Jurkat, Clone E6-1 (cell line): ENCODE results near the gene TMEM123.
"Not testable (repeated sequence)": the region's sequence is repeated elsewhere in the genome, so short reads cannot be mapped to it uniquely, and the experiment has no call there.

Source experiments
- DNase-seq: peaks from one replicate; pipeline ENCODE4 v3.0.0-alpha.2; 2011; ENCODE audit warnings: low read depth, low spot score
- H3K4me3 ChIP-seq: 2 replicates; pipeline ENCODE4 v1.5.1; 2011; ENCODE audit warnings: mild to moderate bottlenecking, low read length, control low read depth, moderate library complexity

The TMEM123 gene

DNA sequence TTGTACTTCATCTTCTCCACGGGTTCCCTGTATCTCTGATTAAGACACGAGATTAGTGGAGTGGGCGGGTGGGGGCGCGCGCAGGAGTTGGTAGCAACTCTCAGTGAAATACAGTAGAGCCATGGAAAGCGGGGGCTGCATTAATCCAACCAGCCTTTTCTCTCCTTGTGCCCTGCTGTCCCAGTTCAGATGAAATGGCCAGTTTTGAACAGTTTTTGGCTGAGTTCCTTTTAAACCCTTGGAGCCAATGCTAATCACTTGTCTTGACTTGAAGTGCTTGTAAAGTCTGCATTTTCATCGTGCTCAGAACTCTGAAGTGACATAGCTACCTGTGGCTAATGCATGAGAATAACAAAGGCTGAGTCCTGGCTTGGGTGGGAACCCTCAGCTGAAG is 734 bp upstream of the TMEM123 start:
- peak overlapping the region; percentile 84 for H3K4me3 ChIP-seq
- DNase-seq = peak; percentile 38

DNA sequence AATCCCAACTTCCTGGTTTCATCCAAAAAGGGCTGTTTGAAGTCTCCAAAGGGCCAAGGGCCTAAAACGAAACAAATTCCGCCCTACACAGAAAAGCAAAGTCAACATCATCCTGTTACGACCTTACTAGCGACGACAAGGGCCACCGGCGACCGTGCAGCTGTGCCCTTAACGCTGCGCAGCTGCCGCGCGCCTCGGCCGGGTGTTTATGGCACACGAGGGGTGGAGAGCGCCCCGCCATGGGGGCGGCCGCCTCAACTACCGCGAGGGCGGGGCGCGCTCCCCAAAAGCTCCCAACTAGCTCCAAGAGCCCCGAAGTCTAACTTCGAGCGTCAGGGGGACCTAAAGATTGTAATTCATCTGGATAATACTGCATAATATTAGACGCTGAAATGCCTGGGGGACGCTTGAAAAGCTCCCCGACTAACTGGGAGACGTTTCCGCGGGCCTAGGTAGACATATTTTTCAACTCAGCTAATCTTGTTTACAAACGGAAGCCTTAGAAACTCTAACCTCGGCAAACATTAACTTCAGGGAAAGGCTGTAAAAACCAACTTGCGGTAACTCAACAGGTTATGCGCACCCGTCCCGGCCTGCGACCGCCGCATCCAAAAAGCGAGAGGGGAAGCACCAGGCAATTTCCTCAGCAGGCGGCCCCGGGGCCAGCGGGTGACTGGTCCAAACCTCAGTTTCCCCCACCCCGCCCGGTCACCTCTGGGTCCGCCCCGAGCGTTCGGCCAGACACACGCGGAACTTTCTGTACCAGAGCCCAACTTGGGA is 694 bp downstream of the TMEM123 start:
- H3K4me3 ChIP-seq = peak overlapping the region; percentile 84
- DNase-seq = peak; percentile 73

- H3K4me3 ChIP-seq = peak overlapping the region; percentile 84
- no peak for DNase-seq
Measured at GRCh38 chr11:102451041-102451680, 1.4 kb downstream of the TMEM123 start.

GRCh38 chr11:102449651-102450570 is 2.7 kb downstream of the TMEM123 start:
- no peak for DNase-seq
- H3K4me3 ChIP-seq = no peak overlapping the region

GRCh38 chr11:102448869-102449224 is 3.7 kb downstream of the TMEM123 start:
- peak; percentile 26 for DNase-seq
- H3K4me3 ChIP-seq = no peak overlapping the region

- no peak overlapping the region for H3K4me3 ChIP-seq
- DNase-seq = no peak
Measured at GRCh38 chr11:102447941-102448868, 4.4 kb downstream of the TMEM123 start.

- no peak overlapping the region for H3K4me3 ChIP-seq
- no peak for DNase-seq
Measured at GRCh38 chr11:102447193-102447592, 5.4 kb downstream of the TMEM123 start.

GRCh38 chr11:102446606-102447005 is 6.0 kb downstream of the TMEM123 start:
- no peak for DNase-seq
- H3K4me3 ChIP-seq = no peak overlapping the region

DNA sequence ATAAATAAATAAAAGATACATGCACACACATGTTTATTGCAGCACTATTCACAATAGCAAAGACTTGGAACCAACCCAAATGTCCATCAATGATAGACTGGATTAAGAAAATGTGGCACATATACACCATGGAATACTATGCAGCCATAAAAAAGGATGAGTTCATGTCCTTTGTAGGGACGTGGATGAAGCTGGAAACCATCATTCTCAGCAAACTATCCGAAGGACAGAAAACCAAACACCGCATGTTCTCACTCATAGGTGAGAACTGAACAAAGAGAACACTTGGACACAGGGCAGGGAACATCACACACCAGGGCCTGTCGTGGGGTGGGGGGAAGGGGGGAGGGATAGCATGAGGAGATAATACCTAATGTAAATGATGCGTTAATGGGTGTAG is 7.9 kb downstream of the TMEM123 start:
- DNase-seq, H3K4me3 ChIP-seq: not testable (repeated sequence)

GRCh38 chr11:102444142-102444541 is 8.4 kb downstream of the TMEM123 start:
- DNase-seq, H3K4me3 ChIP-seq: not testable (repeated sequence)

DNA sequence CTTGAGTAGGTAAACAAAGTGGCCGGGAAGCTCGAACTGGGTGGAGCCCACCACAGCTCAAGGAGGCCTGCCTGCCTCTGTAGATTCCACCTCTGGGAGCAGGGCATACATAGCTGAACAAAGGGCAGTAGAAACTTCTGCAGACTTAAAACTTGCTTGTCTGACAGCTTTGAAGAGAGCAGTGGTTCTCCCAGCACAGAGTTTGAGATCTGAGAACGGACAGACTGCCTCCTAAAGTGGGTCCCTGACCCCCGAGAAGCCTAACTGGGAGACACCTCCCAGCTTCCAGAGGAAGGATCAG is 13.6 kb downstream of the TMEM123 start:
- not testable (repeated sequence) for DNase-seq, H3K4me3 ChIP-seq

GRCh38 chr11:102438311-102439062 is 14.1 kb downstream of the TMEM123 start:
- DNase-seq = no peak
- no peak overlapping the region for H3K4me3 ChIP-seq

DNA sequence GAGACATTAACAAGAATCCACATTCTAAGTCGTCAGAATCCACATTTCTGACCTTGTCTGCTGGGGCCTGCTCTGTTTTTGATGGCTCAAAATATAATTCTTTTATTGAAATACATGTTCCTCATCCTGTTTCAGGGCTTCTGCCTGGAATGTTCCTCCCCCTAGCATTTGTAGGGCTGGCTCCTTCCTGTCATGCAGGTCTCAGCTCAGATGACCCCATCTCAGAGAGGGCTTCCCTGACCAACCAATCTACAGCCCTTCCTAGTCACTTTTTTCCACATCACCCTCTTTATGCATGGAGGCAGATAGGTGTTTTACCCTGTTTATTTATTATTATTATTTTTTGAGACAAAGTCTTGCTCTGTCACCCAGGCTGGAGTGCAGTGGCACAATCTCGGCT is 14.8 kb downstream of the TMEM123 start:
- no peak for DNase-seq
- no peak overlapping the region for H3K4me3 ChIP-seq

GRCh38 chr11:102436976-102437375 is 15.6 kb downstream of the TMEM123 start:
- no peak for DNase-seq
- H3K4me3 ChIP-seq = no peak overlapping the region

DNA sequence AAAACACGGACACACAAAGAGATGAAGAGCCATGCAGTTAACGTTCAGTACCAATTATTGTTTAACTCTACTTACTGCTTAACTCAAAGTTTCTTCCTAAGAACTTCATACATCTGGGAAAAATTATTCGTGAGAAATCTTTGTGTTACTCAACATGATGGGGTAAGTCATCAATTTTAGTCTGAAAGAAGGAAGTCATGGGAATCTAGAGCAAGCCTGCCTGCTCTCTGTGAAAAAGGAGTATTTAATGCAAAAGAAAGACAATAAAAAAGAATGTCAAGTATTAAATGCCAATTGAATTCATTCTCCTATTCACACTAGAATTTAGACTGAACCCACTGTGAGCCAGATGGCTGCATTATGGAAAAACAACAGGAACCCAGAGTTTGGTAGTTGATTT is 16.0 kb downstream of the TMEM123 start:
- H3K4me3 ChIP-seq = no peak overlapping the region
- no peak for DNase-seq

DNA sequence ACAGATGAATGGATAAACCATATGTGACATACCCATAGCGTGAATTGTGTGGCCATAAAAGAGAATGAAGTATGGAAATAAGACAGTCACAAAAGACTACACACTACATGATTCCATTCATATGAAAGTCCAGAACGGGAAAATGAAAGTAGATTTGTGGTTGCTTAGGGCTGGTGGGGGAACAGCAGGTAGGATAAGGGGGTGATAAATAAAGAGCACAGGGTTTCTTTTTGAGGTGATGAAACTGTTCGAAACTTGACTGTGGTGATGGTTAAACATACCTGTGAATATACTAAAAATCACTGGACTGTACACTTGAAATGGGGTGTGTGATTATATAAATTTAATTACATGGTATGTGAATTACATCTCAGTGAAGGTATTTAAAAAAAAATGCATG is 16.9 kb downstream of the TMEM123 start:
- H3K4me3 ChIP-seq = no peak overlapping the region
- DNase-seq = no peak

DNA sequence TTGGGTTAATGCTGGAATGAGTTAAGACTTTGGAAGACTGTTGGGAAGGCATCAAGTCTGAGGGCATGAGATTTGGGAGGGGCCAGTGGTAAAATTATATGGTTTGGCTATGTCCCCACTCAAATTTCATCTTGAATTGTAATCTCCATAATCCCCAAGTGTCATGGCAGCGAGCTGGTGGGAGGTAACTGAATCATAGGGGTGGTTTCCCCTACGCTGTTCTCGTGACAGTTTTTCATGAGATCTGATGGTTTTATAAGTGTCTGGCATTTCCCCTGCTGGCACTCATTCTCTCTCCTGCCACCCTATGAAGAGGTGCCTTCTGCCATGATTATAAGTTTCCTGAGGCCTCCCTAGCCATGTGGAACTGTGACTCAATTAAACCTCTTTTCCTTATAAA is 19.0 kb downstream of the TMEM123 start:
- H3K4me3 ChIP-seq, DNase-seq: not testable (repeated sequence)

DNA sequence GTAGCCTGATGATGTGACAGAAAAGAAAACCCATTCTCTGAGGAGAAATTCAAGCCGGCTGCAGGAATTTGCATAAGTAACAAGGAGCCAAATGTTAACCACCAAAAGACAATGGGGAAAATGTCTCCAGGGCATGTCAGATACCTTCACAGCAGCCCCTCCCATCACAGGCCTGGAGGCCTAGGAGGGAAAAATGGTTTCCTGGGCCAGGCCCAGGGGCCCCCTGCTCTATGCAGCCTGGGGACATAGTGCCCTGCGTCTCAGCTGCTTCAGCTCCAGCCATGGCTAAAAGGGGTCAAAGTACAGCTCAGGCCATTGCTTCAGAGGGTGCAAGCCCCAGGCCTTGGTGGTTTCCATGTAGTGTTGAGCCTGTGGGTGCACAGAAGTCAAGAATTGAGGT is 20.0 kb downstream of the TMEM123 start:
- not testable (repeated sequence) for DNase-seq, H3K4me3 ChIP-seq
